CD14-positive monocyte (primary cell): ENCODE measurements around the gene CHRM2. TPM values are rescaled to one million over a fixed set of nuclear protein-coding genes. Genes with fewer than 3 reads are reported as not detected.

Experiments used
- DNase-seq, 3 donors: peaks; one replicate each; pipeline ENCODE4 v3.0.0-alpha.2; 2011 to 2022
- H2AFZ ChIP-seq: 2 replicates; pipeline ENCODE4 v1.6.0; 2012; ENCODE audit warnings: mild to moderate bottlenecking, low read depth, low read length, inconsistent platforms; ENCODE audit not compliant: insufficient read depth, poor library complexity, severe bottlenecking
- H3K27ac ChIP-seq, 2 donors: 1 replicate in 1 of 2; 2 replicates in 1 of 2; pipeline ENCODE4 v1.5.1; 2012 to 2013; ENCODE audit warnings: low read length in 2 of 2, control low read depth in 1 of 2, inconsistent platforms in 1 of 2, low read depth in 1 of 2, mild to moderate bottlenecking in 1 of 2
- H3K27me3 ChIP-seq, 2 donors: one replicate each; pipeline versions ENCODE4 v1.6.0 to v1.6.1; 2011 to 2013; ENCODE audit warnings: low read length in 2 of 2; ENCODE audit not compliant: control insufficient read depth in 2 of 2, insufficient read depth in 2 of 2
- H3K36me3 ChIP-seq, 2 donors: replicated peaks in 1 of 2; 1 replicate in 1 of 2; 2 replicates in 1 of 2; pipeline versions ENCODE4 v1.5.1 to v1.6.1; 2012 to 2013; ENCODE audit warnings: low read length in 2 of 2, control low read depth in 1 of 2, inconsistent platforms in 1 of 2, mild to moderate bottlenecking in 1 of 2; ENCODE audit not compliant: insufficient read depth in 2 of 2, control insufficient read depth in 1 of 2
- H3K4me1 ChIP-seq, 2 donors: 1 replicate in 1 of 2; 2 replicates in 1 of 2; pipeline versions ENCODE4 v1.5.1 to v1.6.1; 2012 to 2013; ENCODE audit warnings: low read length in 2 of 2, control low read depth in 1 of 2, inconsistent platforms in 1 of 2, mild to moderate bottlenecking in 1 of 2, moderate library complexity in 1 of 2; ENCODE audit not compliant: insufficient read depth in 2 of 2, control insufficient read depth in 1 of 2
- H3K4me2 ChIP-seq: replicated peaks from 2 replicates; pipeline ENCODE3; 2012; ENCODE audit warnings: low read length, moderate library complexity, mild to moderate bottlenecking; ENCODE audit not compliant: poor library complexity, severe bottlenecking; ENCODE audit errors: extremely low read depth
- H3K4me3 ChIP-seq, 3 experiments: fragments of 200-600 bp in 1 of 3; sonication (generic) in 1 of 3; replicated peaks in 1 of 3; 1 replicate in 2 of 3; 2 replicates in 1 of 3; pipeline ENCODE4 v1.5.1; 2011 to 2013; ENCODE audit warnings: low read length in 3 of 3, mild to moderate bottlenecking in 3 of 3, control low read depth in 2 of 3, low read depth in 2 of 3, inconsistent platforms in 1 of 3, moderate library complexity in 1 of 3
- H3K79me2 ChIP-seq: 2 replicates; pipeline ENCODE4 v1.6.0; 2012; ENCODE audit warnings: mild to moderate bottlenecking, control low read depth, inconsistent platforms, low read length, moderate library complexity; ENCODE audit not compliant: insufficient read depth
- H3K9ac ChIP-seq: 2 replicates; pipeline ENCODE4 v1.6.0; 2017; ENCODE audit warnings: low read length, mild to moderate bottlenecking; ENCODE audit not compliant: insufficient read depth, poor library complexity, severe bottlenecking
- H3K9me3 ChIP-seq, 2 donors: replicated peaks in 1 of 2; 1 replicate in 1 of 2; 2 replicates in 1 of 2; pipeline versions ENCODE4 v1.5.1 to v1.6.1; 2012 to 2013; ENCODE audit warnings: low read length in 2 of 2, control low read depth in 1 of 2; ENCODE audit not compliant: control insufficient read depth in 1 of 2, insufficient read depth in 1 of 2
- H4K20me1 ChIP-seq: 2 replicates; pipeline ENCODE4 v1.6.0; 2012; ENCODE audit warnings: mild to moderate bottlenecking, low read length, control low read depth, moderate library complexity; ENCODE audit not compliant: insufficient read depth
- H3K27ac Mint-ChIP-seq, 7 donors: one replicate each; pipeline ENCODE4 v1.8.0; 2020; ENCODE audit warnings: mild to moderate bottlenecking in 7 of 7, mixed read lengths in 7 of 7, moderate library complexity in 6 of 7, inconsistent platforms in 2 of 7
- H3K27me3 Mint-ChIP-seq, 3 donors: one replicate each; pipeline ENCODE4 v1.8.0; 2021 to 2022; ENCODE audit warnings: low read depth in 3 of 3, mild to moderate bottlenecking in 3 of 3, mixed read lengths in 3 of 3, moderate library complexity in 3 of 3, inconsistent platforms in 1 of 3
- H3K36me3 Mint-ChIP-seq, 2 donors: one replicate each; pipeline ENCODE4 v1.8.0; 2020; ENCODE audit warnings: mixed read lengths in 2 of 2, inconsistent platforms in 1 of 2, mild to moderate bottlenecking in 1 of 2
- H3K4me1 Mint-ChIP-seq: one replicate; pipeline ENCODE4 v1.8.0; 2020; ENCODE audit warnings: mild to moderate bottlenecking, mixed read lengths
- H3K4me3 Mint-ChIP-seq, 2 donors: one replicate each; pipeline ENCODE4 v1.8.0; 2020; ENCODE audit warnings: mild to moderate bottlenecking in 2 of 2, mixed read lengths in 2 of 2, moderate library complexity in 1 of 2
- H3K9me3 Mint-ChIP-seq, 7 donors: one replicate each; pipeline ENCODE4 v1.8.0; 2020 to 2022; ENCODE audit warnings: mixed read lengths in 7 of 7, mild to moderate bottlenecking in 6 of 7, moderate library complexity in 6 of 7, inconsistent platforms in 2 of 7
- CTCF ChIP-seq: fragments of 200-600 bp; IDR thresholded peaks from one replicate; pipeline ENCODE4 v1.8.0; 2022; ENCODE audit warnings: antibody characterized with exemption, mild to moderate bottlenecking
- WGBS: methylation state at CpG from one replicate; pipeline ENCODE4 v1.1.5; 2013; ENCODE audit warnings: missing lambda C conversion rate; ENCODE audit not compliant: insufficient coverage; 5-methylcytosine and 5-hydroxymethylcytosine counted together
- intact Hi-C, 2 donors: fragments of 100-400 bp; cut with micrococcal nuclease; formaldehyde crosslinking; loops; one replicate each; pipeline versions ENCODE4 v1.15.0 to v1.15.1; 2023
- polyA plus RNA-seq, 3 donors: library from polyadenylated mRNA; depleted of rRNA in 1 of 3; unstranded in 2 of 3; stranded (reverse) in 1 of 3; fragments of 300-500 nt in 2 of 3; fragments of >200 nt in 1 of 3; fragmentation: Illumina TruSeq in 2 of 3; gene quantifications; 1 replicate in 2 of 3; 2 replicates in 1 of 3; pipeline ENCODE4 v1.2.3, GENCODE V29; 2012 to 2021

CHRM2 gene
- polyA plus RNA-seq, 3 donors = not detected

- no peak overlapping the region for H3K27ac Mint-ChIP-seq
- DNase-seq = no peak
- intact Hi-C loops = no loop called here
- H3K9ac ChIP-seq = no peak overlapping the region
- H3K4me3 Mint-ChIP-seq = no peak overlapping the region
- no peaks in the 10 kb centered on the region for H3K4me1 Mint-ChIP-seq
- H3K27ac ChIP-seq = no peak overlapping the region
- H4K20me1 ChIP-seq = no peaks in the 10 kb centered on the region
- H3K4me3 ChIP-seq = no peak overlapping the region
- H3K36me3 ChIP-seq = no peaks in the 10 kb centered on the region
- H3K27me3 Mint-ChIP-seq = no peaks in the 10 kb centered on the region
- no peak overlapping the region for H3K4me2 ChIP-seq
- peaks cover 4 to 10% of the 10 kb centered on the region in 2 donors for H3K9me3 ChIP-seq
- no peaks in the 10 kb centered on the region for H3K79me2 ChIP-seq
- peaks cover 0 to 6% (median 2%) of the 10 kb centered on the region in 7 donors for H3K9me3 Mint-ChIP-seq
- TF ChIP-seq CTCF = no peak
- H3K27me3 ChIP-seq = no peaks in the 10 kb centered on the region
- no peaks in the 10 kb centered on the region for H3K36me3 Mint-ChIP-seq
- 100% methylated on average over 1 of the region's 3 CpGs for WGBS
- H2AFZ ChIP-seq = no peak overlapping the region
- H3K4me1 ChIP-seq = no peaks in the 10 kb centered on the region
Measured at GRCh38 chr7:137018468-137018867, 150.0 kb downstream of the CHRM2 start.

GRCh38 chr7:137020351-137020750 is 151.9 kb downstream of the CHRM2 start:
- Mint-ChIP-seq H3K27ac (no peak overlapping the region), H3K27me3 (no peaks in the 10 kb centered on the region), H3K4me1 (no peaks in the 10 kb centered on the region), H3K4me3 (no peak overlapping the region), H3K9me3 (peaks cover 0 to 5% (median 1%) of the 10 kb centered on the region in 7 donors), H3K36me3 (no peaks in the 10 kb centered on the region)
- no peak overlapping the region for H2AFZ ChIP-seq
- H3K4me3 ChIP-seq = no peak overlapping the region
- no peak overlapping the region for H3K27ac ChIP-seq
- no peak overlapping the region for H3K9ac ChIP-seq
- peaks cover 0 to 7% of the 10 kb centered on the region in 2 donors for H3K9me3 ChIP-seq
- no peaks in the 10 kb centered on the region for H3K79me2 ChIP-seq
- H3K36me3 ChIP-seq = no peaks in the 10 kb centered on the region
- no CpG with 5 or more reads among the region's 1 CpG for WGBS
- intact Hi-C loops = no loop called here
- TF ChIP-seq CTCF = no peak
- H3K27me3 ChIP-seq = no peaks in the 10 kb centered on the region
- no peak overlapping the region for H3K4me2 ChIP-seq
- DNase-seq = no peak
- no peaks in the 10 kb centered on the region for H4K20me1 ChIP-seq
- no peaks in the 10 kb centered on the region for H3K4me1 ChIP-seq
